ENCODE measurements around the gene PRR11. TPM values are rescaled to one million over a fixed set of nuclear protein-coding genes. Genes with fewer than 3 reads are reported as not detected.

Gene PRR11
- polyA plus RNA-seq, 3 donors = 1.1 to 3.9 (median 1.7) TPM

DNA sequence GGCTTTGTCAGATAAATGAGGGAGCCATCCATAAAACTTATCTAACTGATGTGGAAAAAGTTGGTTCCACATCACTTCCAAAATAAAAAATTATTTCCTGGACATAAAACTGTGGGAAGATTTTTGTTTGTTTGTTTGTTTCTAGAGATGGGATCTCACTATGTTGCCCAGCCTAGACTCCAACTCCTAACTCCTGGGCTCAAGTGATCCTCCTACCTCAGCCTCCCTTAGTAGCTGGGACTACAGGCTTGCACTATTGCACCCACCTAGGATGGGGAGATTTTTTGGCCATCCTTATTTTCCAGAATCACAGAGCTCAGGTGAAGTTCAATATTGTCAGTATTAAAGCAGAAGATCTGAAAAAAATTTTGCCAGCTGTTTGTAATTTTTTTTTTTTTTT is 30.5 kb downstream of the PRR11 start:
- H3K79me2 ChIP-seq (ENCODE audit: insufficient read depth, low read length) = no peaks in the 10 kb centered on the region
- no peak overlapping the region for H2AFZ ChIP-seq (ENCODE audit: insufficient read depth, low read depth, low read length, poor library complexity, severe bottlenecking)
- no peaks in the 10 kb centered on the region for H3K9me3 Mint-ChIP-seq
- H3K27ac Mint-ChIP-seq = no peak overlapping the region
- H3K9me3 ChIP-seq (replicated peaks in 1 of 2; ENCODE audit: control insufficient read depth in 1 of 2, insufficient read depth in 1 of 2, low read length in 2 of 2) = no peaks in the 10 kb centered on the region
- no peak overlapping the region for H3K9ac ChIP-seq (ENCODE audit: insufficient read depth, low read length, poor library complexity, severe bottlenecking)
- H3K27me3 Mint-ChIP-seq (ENCODE audit: low read depth in 3 of 3) = no peaks in the 10 kb centered on the region
- peaks cover 51 to 82% of the 10 kb centered on the region in 2 donors for H3K36me3 Mint-ChIP-seq
- H3K36me3 ChIP-seq (replicated peaks in 1 of 2; ENCODE audit: control insufficient read depth in 1 of 2, insufficient read depth in 2 of 2, low read length in 2 of 2) = peaks cover 37 to 74% of the 10 kb centered on the region in 2 donors
- H3K4me3 ChIP-seq (replicated peaks in 1 of 3; ENCODE audit: low read depth in 2 of 3, low read length in 3 of 3) = no peak overlapping the region
- no peaks in the 10 kb centered on the region for H3K4me1 Mint-ChIP-seq
- H3K4me3 Mint-ChIP-seq = no peak overlapping the region
- intact Hi-C loops (cut with micrococcal nuclease) = no loop called here
- no peak for TF ChIP-seq CTCF (IDR thresholded peaks at IDR 0.05)
- no peaks in the 10 kb centered on the region for H3K27me3 ChIP-seq (ENCODE audit: control insufficient read depth in 2 of 2, insufficient read depth in 2 of 2, low read length in 2 of 2)
- H3K4me1 ChIP-seq (ENCODE audit: control insufficient read depth in 1 of 2, insufficient read depth in 2 of 2, low read length in 2 of 2) = no peaks in the 10 kb centered on the region
- H4K20me1 ChIP-seq (ENCODE audit: insufficient read depth, low read length) = no peaks in the 10 kb centered on the region
- H3K4me2 ChIP-seq (replicated peaks; ENCODE audit: extremely low read depth, low read length, poor library complexity, severe bottlenecking) = no peak overlapping the region
- no peak overlapping the region for H3K27ac ChIP-seq (ENCODE audit: low read depth in 1 of 2, low read length in 2 of 2)
- DNase-seq = no peak

GRCh38 chr17:59186850-59187249 is 31.3 kb downstream of the PRR11 start:
- Histone ChIP-seq H3K79me2 (ENCODE audit: insufficient read depth, low read length) (no peaks in the 10 kb centered on the region), H3K4me3 (replicated peaks in 1 of 3; ENCODE audit: low read depth in 2 of 3, low read length in 3 of 3) (no peak overlapping the region), H3K27ac (ENCODE audit: low read depth in 1 of 2, low read length in 2 of 2) (no peak overlapping the region), H3K4me1 (ENCODE audit: control insufficient read depth in 1 of 2, insufficient read depth in 2 of 2, low read length in 2 of 2) (no peaks in the 10 kb centered on the region), H4K20me1 (ENCODE audit: insufficient read depth, low read length) (no peaks in the 10 kb centered on the region), H3K4me2 (replicated peaks; ENCODE audit: extremely low read depth, low read length, poor library complexity, severe bottlenecking) (no peak overlapping the region), H3K9ac (ENCODE audit: insufficient read depth, low read length, poor library complexity, severe bottlenecking) (no peak overlapping the region), H3K9me3 (replicated peaks in 1 of 2; ENCODE audit: control insufficient read depth in 1 of 2, insufficient read depth in 1 of 2, low read length in 2 of 2) (no peaks in the 10 kb centered on the region), H3K27me3 (ENCODE audit: control insufficient read depth in 2 of 2, insufficient read depth in 2 of 2, low read length in 2 of 2) (no peaks in the 10 kb centered on the region), H3K36me3 (replicated peaks in 1 of 2; ENCODE audit: control insufficient read depth in 1 of 2, insufficient read depth in 2 of 2, low read length in 2 of 2) (peaks cover 41 to 79% of the 10 kb centered on the region in 2 donors), H2AFZ (ENCODE audit: insufficient read depth, low read depth, low read length, poor library complexity, severe bottlenecking) (no peak overlapping the region)
- TF ChIP-seq CTCF (IDR thresholded peaks at IDR 0.05) = no peak
- no peak for DNase-seq
- no peak overlapping the region for H3K4me3 Mint-ChIP-seq
- no peak overlapping the region for H3K27ac Mint-ChIP-seq
- no peaks in the 10 kb centered on the region for H3K9me3 Mint-ChIP-seq
- intact Hi-C loops (cut with micrococcal nuclease) = no loop called here
- H3K27me3 Mint-ChIP-seq (ENCODE audit: low read depth in 3 of 3) = no peaks in the 10 kb centered on the region
- H3K4me1 Mint-ChIP-seq = no peaks in the 10 kb centered on the region
- WGBS (ENCODE audit: insufficient coverage) = no CpG with 5 or more reads among the region's 3 CpGs
- peaks cover 48 to 82% of the 10 kb centered on the region in 2 donors for H3K36me3 Mint-ChIP-seq
